Stimulated activated CD4-positive, alpha-beta T cell treated with anti-CD3 and anti-CD28 coated beads, TNF-alpha, amount 100 ng/mL, for 24 hours (primary cell): ENCODE results near the gene DDX1.
"Not testable (repeated sequence)": the region's sequence is repeated elsewhere in the genome, so short reads cannot be mapped to it uniquely, and the experiment has no call there.

Experiments
- DNase-seq, 3 experiments: peaks; one replicate each; pipeline ENCODE4 v3.0.0-alpha.2; 2020; ENCODE audit warnings: low read depth in 3 of 3

Gene DDX1

GRCh38 chr2:15616850-15617777 lies 25.4 kb downstream of the DDX1 start:
- no peak for DNase-seq

GRCh38 chr2:15617778-15618448 lies 26.2 kb downstream of the DDX1 start:
- DNase-seq: no peak

GRCh38 chr2:15618449-15618855 lies 26.8 kb downstream of the DDX1 start:
- no peak for DNase-seq

- DNase-seq: no peak
Measured at GRCh38 chr2:15619076-15619475, 27.4 kb downstream of the DDX1 start.

GRCh38 chr2:15619510-15619909 lies 27.8 kb downstream of the DDX1 start:
- DNase-seq: no peak

- no peak for DNase-seq
Measured at GRCh38 chr2:15619938-15620337, 28.3 kb downstream of the DDX1 start.

GRCh38 chr2:15620340-15620739 lies 28.7 kb downstream of the DDX1 start:
- DNase-seq: no peak

- no peak for DNase-seq
Measured at GRCh38 chr2:15620857-15621471, 29.3 kb downstream of the DDX1 start.

- not testable (repeated sequence) for DNase-seq
Measured at GRCh38 chr2:15621472-15621870, 29.8 kb downstream of the DDX1 start.

- DNase-seq: no peak
Measured at GRCh38 chr2:15622214-15622613, 30.5 kb downstream of the DDX1 start.

- no peak for DNase-seq
Measured at GRCh38 chr2:15622614-15623480, 31.2 kb downstream of the DDX1 start.

GRCh38 chr2:15623481-15623796 lies 31.8 kb downstream of the DDX1 start:
- DNase-seq: no peak

- DNase-seq: no peak
Measured at GRCh38 chr2:15623898-15624541, 32.4 kb downstream of the DDX1 start.

- no peak for DNase-seq
Measured at GRCh38 chr2:15624903-15625302, 33.2 kb downstream of the DDX1 start.

GRCh38 chr2:15625344-15626036 lies 33.8 kb downstream of the DDX1 start:
- no peak for DNase-seq

GRCh38 chr2:15626126-15626525 lies 34.5 kb downstream of the DDX1 start:
- DNase-seq: no peak

- no peak for DNase-seq
Measured at GRCh38 chr2:15626967-15627366, 35.3 kb downstream of the DDX1 start.

GRCh38 chr2:15627817-15628684 lies 36.4 kb downstream of the DDX1 start:
- no peak for DNase-seq
